HG03520 (cell line): ENCODE results near the gene CACNA1E.

Experiments used
- ATAC-seq: cut with Tn5 transposase; IDR thresholded peaks from one replicate; pipeline ENCODE4 v1.9.1; 2021; ENCODE audit warnings: mild to moderate bottlenecking, moderate library complexity; ENCODE audit not compliant: unreplicated experiment

The CACNA1E gene

GRCh38 chr1:181559142-181559541, 75.8 kb downstream of the CACNA1E start:
- ATAC-seq: no peak

GRCh38 chr1:181562395-181562794, 79.1 kb downstream of the CACNA1E start:
- ATAC-seq: no peak

GRCh38 chr1:181568736-181569135, 85.4 kb downstream of the CACNA1E start:
- ATAC-seq: no peak

GRCh38 chr1:181577475-181577874, 94.2 kb downstream of the CACNA1E start:
- no peak for ATAC-seq

GRCh38 chr1:181583598-181583997, 100.3 kb downstream of the CACNA1E start:
- ATAC-seq: no peak

GRCh38 chr1:181587870-181588438, 104.6 kb downstream of the CACNA1E start:
- ATAC-seq: no peak

- no peak for ATAC-seq
Measured at GRCh38 chr1:181588631-181589030, 105.3 kb downstream of the CACNA1E start.

- ATAC-seq: no peak
Measured at GRCh38 chr1:181592255-181592859, 109.0 kb downstream of the CACNA1E start.

GRCh38 chr1:181593042-181593441, 109.7 kb downstream of the CACNA1E start:
- ATAC-seq: no peak

- ATAC-seq: no peak
Measured at GRCh38 chr1:181594553-181594952, 111.2 kb downstream of the CACNA1E start.

GRCh38 chr1:181595234-181595633, 111.9 kb downstream of the CACNA1E start:
- ATAC-seq: no peak

- ATAC-seq: no peak
Measured at GRCh38 chr1:181601186-181601950, 118.1 kb downstream of the CACNA1E start.

- ATAC-seq: no peak
Measured at GRCh38 chr1:181603735-181604410, 120.6 kb downstream of the CACNA1E start.

GRCh38 chr1:181604482-181605249, 121.3 kb downstream of the CACNA1E start:
- no peak for ATAC-seq

- no peak for ATAC-seq
Measured at GRCh38 chr1:181607524-181607923, 124.2 kb downstream of the CACNA1E start.

GRCh38 chr1:181608386-181608785, 125.1 kb downstream of the CACNA1E start:
- no peak for ATAC-seq

- ATAC-seq: no peak
Measured at GRCh38 chr1:181608948-181609347, 125.6 kb downstream of the CACNA1E start.

GRCh38 chr1:181612100-181612499, 128.8 kb downstream of the CACNA1E start:
- ATAC-seq: no peak

- no peak for ATAC-seq
Measured at GRCh38 chr1:181618559-181618958, 135.2 kb downstream of the CACNA1E start.

- ATAC-seq: no peak
Measured at GRCh38 chr1:181620183-181620582, 136.9 kb downstream of the CACNA1E start.

GRCh38 chr1:181623850-181624249, 140.5 kb downstream of the CACNA1E start:
- no peak for ATAC-seq
